Measurements from ENCODE around the gene TLR5. TPM values are rescaled to one million over a fixed set of nuclear protein-coding genes. Genes with fewer than 3 reads are reported as not detected.
A peak's percentile ranks its signal among the peaks of the same experiment; 100 is the strongest.

TLR5 gene
- total RNA-seq, 1 donor from 2014 or later = 0.79 TPM

DNA sequence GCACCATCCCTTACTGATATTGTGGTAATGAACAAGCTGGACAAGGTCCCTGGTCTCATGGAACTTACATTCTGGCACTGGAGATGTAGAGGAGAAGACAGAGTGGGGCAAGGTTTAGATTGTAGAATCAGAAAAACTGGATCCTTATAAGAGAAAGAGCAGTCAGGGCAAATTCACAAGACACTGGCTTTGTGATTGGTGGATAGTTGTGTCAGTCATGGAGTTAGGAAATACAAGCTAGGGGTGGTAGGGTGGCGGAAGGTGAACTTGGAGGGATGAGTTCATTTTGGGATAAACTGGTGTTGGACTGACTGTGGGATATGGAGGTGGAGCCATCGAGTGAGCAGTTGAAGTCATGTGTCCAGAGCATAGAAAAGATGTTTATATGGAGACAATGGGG is 3.7 kb upstream of the TLR5 start:
- DNase-seq (ENCODE audit: low read depth) = no peak
- TF ChIP-seq, protein P1, sequence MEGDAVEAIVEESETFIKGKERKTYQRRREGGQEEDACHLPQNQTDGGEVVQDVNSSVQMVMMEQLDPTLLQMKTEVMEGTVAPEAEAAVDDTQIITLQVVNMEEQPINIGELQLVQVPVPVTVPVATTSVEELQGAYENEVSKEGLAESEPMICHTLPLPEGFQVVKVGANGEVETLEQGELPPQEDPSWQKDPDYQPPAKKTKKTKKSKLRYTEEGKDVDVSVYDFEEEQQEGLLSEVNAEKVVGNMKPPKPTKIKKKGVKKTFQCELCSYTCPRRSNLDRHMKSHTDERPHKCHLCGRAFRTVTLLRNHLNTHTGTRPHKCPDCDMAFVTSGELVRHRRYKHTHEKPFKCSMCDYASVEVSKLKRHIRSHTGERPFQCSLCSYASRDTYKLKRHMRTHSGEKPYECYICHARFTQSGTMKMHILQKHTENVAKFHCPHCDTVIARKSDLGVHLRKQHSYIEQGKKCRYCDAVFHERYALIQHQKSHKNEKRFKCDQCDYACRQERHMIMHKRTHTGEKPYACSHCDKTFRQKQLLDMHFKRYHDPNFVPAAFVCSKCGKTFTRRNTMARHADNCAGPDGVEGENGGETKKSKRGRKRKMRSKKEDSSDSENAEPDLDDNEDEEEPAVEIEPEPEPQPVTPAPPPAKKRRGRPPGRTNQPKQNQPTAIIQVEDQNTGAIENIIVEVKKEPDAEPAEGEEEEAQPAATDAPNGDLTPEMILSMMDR (IDR thresholded peaks at IDR 0.05; ENCODE audit: insufficient read depth, low read length, severe bottlenecking) = no peak
- Histone ChIP-seq H3K4me3 (ENCODE audit: low read depth, low read length) (no peak overlapping the region), H3K27me3 (ENCODE audit: control insufficient read depth, insufficient read depth, low read length) (no peaks in the 10 kb centered on the region), H3K36me3 (ENCODE audit: control insufficient read depth, insufficient read depth, low read length) (no peaks in the 10 kb centered on the region)
- no peak for FAIRE-seq

DNA sequence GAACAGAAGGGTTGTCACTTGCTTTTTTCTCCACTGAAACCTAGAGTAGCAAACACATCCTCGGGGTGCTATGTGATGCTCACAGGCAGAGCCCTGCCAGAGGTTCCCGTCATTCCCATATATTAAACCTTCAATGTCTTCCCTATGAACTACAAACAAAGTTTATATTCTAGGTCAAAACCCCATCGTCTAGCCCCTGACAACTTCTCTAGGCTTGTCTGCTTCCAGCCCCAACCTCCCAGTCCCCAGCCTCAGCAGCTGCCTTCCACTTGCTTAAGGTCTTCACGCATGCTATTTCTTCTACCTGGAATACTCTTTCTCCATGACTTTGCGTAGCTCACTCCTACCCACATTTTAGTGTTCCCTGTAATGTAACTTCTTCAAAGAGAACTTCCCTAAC is 1.9 kb upstream of the TLR5 start:
- TF ChIP-seq, protein P1 (IDR thresholded peaks at IDR 0.05; ENCODE audit: insufficient read depth, low read length, severe bottlenecking) = no peak
- FAIRE-seq = no peak

DNA sequence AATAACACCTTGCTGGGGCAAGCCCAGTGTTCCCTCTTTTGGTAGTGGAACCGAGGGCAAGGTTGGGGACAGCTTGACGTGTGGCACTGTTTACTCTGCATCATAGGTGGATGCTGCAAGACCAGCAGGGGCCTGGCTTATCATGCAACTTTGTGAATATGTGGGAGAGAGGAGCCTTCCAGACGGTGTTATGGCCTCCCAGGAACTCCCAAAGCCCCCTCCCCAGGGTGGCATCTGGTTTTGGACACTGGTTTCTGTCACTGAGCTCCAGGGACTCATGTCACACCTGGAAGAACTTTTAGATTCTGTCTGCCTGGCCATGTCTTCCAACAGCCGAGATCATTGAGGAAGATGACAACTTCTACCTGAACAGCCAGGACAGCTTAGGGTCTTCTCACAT is 1.4 kb upstream of the TLR5 start:
- Histone ChIP-seq H3K4me3 (ENCODE audit: low read depth, low read length) (no peak overlapping the region), H3K36me3 (ENCODE audit: control insufficient read depth, insufficient read depth, low read length) (no peaks in the 10 kb centered on the region), H3K27me3 (ENCODE audit: control insufficient read depth, insufficient read depth, low read length) (no peaks in the 10 kb centered on the region)
- TF ChIP-seq, protein P1 (IDR thresholded peaks at IDR 0.05; ENCODE audit: insufficient read depth, low read length, severe bottlenecking) = no peak
- no peak for FAIRE-seq
- DNase-seq (ENCODE audit: low read depth) = no peak

More for the DNA sequence above, 1.9 kb upstream of the TLR5 start:
- no peak for DNase-seq (ENCODE audit: low read depth)
- Histone ChIP-seq H3K4me3 (ENCODE audit: low read depth, low read length) (no peak overlapping the region), H3K36me3 (ENCODE audit: control insufficient read depth, insufficient read depth, low read length) (no peaks in the 10 kb centered on the region), H3K27me3 (ENCODE audit: control insufficient read depth, insufficient read depth, low read length) (no peaks in the 10 kb centered on the region)

DNA sequence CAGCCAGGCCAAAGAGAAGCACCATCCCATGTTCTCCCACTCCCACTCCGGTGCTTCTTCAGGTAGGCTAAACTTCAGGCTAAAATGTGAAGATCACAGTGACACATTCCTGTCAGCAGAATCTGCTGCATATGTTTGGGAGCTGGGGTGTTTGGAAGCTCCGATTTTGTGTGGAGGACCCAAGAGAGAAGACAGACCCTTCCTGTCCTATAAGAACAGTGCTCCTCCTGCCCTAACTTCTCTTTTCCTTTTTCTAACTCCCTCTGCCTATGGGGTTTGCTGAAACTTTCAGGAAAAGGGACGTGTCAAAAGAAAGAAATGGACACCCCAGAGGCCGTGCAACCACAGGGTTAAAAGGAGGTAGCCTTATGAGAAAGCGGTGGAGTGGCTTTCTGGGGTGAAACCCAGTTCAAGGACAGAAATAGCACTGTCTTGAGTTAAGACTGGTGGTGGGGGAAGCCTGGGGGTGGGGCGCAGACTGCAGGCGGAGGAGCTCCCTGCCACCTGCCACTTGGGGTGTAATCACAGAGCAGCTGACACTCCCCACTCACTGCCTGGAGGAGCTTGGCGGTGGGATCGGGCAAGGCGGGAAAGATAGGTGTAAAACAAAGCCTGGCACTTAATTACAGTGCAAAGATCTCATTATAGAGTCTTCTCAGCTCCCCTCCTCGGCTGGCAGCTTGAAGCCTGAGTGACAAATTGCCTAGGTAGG is 645 bp upstream of the TLR5 start:
- FAIRE-seq (no peak), DNase-seq (ENCODE audit: low read depth) (no peak)
- TF ChIP-seq, protein P1 (IDR thresholded peaks at IDR 0.05; ENCODE audit: insufficient read depth, low read length, severe bottlenecking) = no peak
- H3K4me3 ChIP-seq (ENCODE audit: low read depth, low read length) = peak overlapping the region; percentile 47
- no peaks in the 10 kb centered on the region for H3K36me3 ChIP-seq (ENCODE audit: control insufficient read depth, insufficient read depth, low read length)
- H3K27me3 ChIP-seq (ENCODE audit: control insufficient read depth, insufficient read depth, low read length) = no peaks in the 10 kb centered on the region

DNA sequence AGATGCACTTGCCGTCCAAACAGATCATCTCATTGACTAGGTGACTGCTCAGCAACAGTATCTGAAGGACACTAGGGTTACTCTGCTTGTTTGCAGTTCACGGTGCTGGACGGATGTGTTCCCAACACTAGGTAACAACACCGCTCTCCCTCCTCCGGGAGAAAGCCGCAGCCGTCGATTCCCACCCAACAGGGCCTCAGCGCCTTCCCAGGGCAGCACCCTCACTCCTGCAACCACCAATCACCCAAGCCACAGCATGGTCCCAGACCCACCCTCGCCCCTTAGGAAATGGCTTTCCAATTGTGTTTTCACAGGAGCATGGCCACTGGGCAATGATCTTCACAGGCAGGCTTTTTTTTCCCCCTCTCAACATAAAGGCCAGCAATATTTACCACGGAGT is 779 bp downstream of the TLR5 start:
- DNase-seq (ENCODE audit: low read depth) = no peak
- peak overlapping the region; percentile 47 for H3K4me3 ChIP-seq (ENCODE audit: low read depth, low read length)
- H3K27me3 ChIP-seq (ENCODE audit: control insufficient read depth, insufficient read depth, low read length) = no peaks in the 10 kb centered on the region

More for the DNA sequence above, 779 bp downstream of the TLR5 start:
- no peaks in the 10 kb centered on the region for H3K36me3 ChIP-seq (ENCODE audit: control insufficient read depth, insufficient read depth, low read length)
- TF ChIP-seq, protein P1 (IDR thresholded peaks at IDR 0.05; ENCODE audit: insufficient read depth, low read length, severe bottlenecking) = no peak
- no peak for FAIRE-seq

Measured in bronchial epithelial cell (primary cell).